MCF 10A (cell line): ENCODE results near the gene NR3C1. TPM values are rescaled to one million over a fixed set of nuclear protein-coding genes. Genes with fewer than 3 reads are reported as not detected.

Experiments
- Bru-seq: library from RNA; stranded (reverse); fragments of 400-500 nt; gene quantifications from one replicate; lab custom pipeline; 2021; lab: Mats Ljungman, UMichigan
- BruChase-seq, 2 experiments: library from RNA; stranded (reverse); fragments of 400-500 nt; gene quantifications; one replicate each; lab custom pipeline; 2021; lab: Mats Ljungman, UMichigan
- BruUV-seq: library from RNA; stranded (reverse); fragments of 400-500 nt; replicated peaks from 2 replicates; lab custom pipeline; 2021; lab: Mats Ljungman, UMichigan
- CTCF ChIA-PET: fragments of 300-600 bp; sonication (Branson Sonifier 250); formaldehyde crosslinking; extraction: SDS; loops from one replicate; lab custom pipeline; 2021; ENCODE audit warnings: antibody characterized with exemption, inconsistent platforms; lab: Yijun Ruan, JAX
- POLR2A ChIA-PET: fragments of 300-600, 350-650 bp; sonication (Branson Sonifier 250); formaldehyde crosslinking; extraction: SDS; loops from one replicate; lab custom pipeline; 2020; ENCODE audit warnings: antibody characterized with exemption, inconsistent platforms; lab: Yijun Ruan, JAX
- DNase-seq: peaks from one replicate; pipeline ENCODE4 v3.0.0-alpha.2; 2018; ENCODE audit not compliant: unreplicated experiment
- H3K27ac Mint-ChIP-seq: one replicate; pipeline ENCODE4 v1.8.0; 2022; ENCODE audit warnings: mild to moderate bottlenecking, low read depth, mixed read lengths; ENCODE audit not compliant: unreplicated experiment
- H3K27me3 Mint-ChIP-seq: one replicate; pipeline ENCODE4 v1.8.0; 2022; ENCODE audit warnings: mixed read lengths; ENCODE audit not compliant: insufficient read depth, unreplicated experiment
- H3K36me3 Mint-ChIP-seq: one replicate; pipeline ENCODE4 v1.8.0; 2022; ENCODE audit warnings: mild to moderate bottlenecking, moderate library complexity, mixed read lengths; ENCODE audit not compliant: insufficient read depth, unreplicated experiment
- H3K4me1 Mint-ChIP-seq: one replicate; pipeline ENCODE4 v1.8.0; 2022; ENCODE audit warnings: mixed read lengths; ENCODE audit not compliant: insufficient read depth, unreplicated experiment
- H3K4me3 Mint-ChIP-seq: one replicate; pipeline ENCODE4 v1.8.0; 2022; ENCODE audit warnings: mild to moderate bottlenecking, moderate library complexity, mixed read lengths; ENCODE audit not compliant: unreplicated experiment
- H3K9me3 Mint-ChIP-seq: one replicate; pipeline ENCODE4 v1.8.0; 2022; ENCODE audit warnings: mixed read lengths; ENCODE audit not compliant: unreplicated experiment
- intact Hi-C: fragments of 100-400 bp; cut with micrococcal nuclease; formaldehyde crosslinking; loops from 2 replicates; pipeline ENCODE4 v1.14.1; 2022
- long read RNA-seq: library from polyadenylated mRNA; stranded (forward); transcript quantifications from one replicate; pipeline ENCODE4 v2.0.0, GENCODE V29; 2022
- total RNA-seq: library from RNA; stranded (reverse); gene quantifications from 2 replicates; pipeline ENCODE4 v1.2.3, GENCODE V29; 2022
- TF ChIP-seq, protein P1 (sequence below): fragments of 200-600 bp; IDR thresholded peaks from one replicate; pipeline ENCODE4 v1.8.0; 2022; ENCODE audit warnings: antibody characterized with exemption, mild to moderate bottlenecking; ENCODE audit not compliant: unreplicated experiment

Gene NR3C1
- total RNA-seq (92.9 and 113 TPM in 2 replicates), Bru-seq, nascent RNA (percentile 96 among the genes with signal in this experiment), BruChase-seq, experiment 1, labeled RNA remaining after a 6-hour chase (percentile 86 among the genes with signal in this experiment), BruChase-seq, experiment 2, labeled RNA remaining after a 2-hour chase (percentile 90 among the genes with signal in this experiment)
- long read RNA-seq, full-length matches to known transcripts = 97 of 149 reads
- long read RNA-seq, partial matches to known transcripts = 22 of 149 reads
- long read RNA-seq, other reads (novel, unspliced or antisense) = 30 of 149 reads

DNA sequence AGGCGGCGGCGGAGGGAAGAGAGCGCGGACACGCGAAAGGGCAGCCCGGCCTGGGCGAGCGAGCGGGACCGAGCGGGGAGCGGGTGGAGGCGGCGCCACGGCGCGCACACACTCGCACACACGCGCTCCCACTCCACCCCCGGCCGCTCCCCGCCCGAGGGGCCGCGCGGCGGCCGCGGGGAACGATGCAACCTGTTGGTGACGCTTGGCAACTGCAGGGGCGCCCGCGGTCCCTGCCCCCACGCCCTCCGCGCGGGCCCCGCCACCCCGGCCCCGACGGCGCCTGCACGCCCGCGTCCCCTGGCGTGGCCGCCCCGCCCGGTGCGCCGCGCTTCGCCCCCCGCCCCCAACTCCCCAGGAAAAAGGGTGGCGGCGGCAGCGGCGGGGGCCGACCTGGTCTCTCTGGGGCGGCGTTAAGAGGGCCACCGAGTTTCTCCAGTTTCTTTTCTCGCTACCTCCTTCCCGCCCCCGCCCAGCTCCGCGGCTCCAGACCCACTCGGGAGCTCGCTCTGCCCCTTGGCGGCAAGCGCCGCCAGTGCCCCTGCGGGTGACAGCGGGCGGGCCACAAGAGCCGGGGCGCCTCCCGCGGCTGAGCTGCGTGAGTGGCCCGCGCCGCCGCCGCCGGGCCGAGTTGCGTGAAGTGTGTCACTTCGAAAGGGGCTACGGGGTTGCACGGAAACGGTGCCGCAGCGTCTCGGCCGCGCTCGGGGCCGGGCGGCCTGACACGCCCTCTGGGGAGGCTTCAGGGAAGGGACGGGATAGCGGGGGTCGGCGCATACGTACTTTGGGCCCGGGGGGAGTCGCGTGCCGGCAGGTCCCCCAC, at the start of gene NR3C1:
NR3C1 (minus strand) TSS at position 94 of the 823 bp plus-strand sequence. CDS start 2,847 bp downstream, outside the sequence.
- BruUV-seq = no TSS peak
- Mint-ChIP-seq H3K36me3 (peaks cover 22% of the 10 kb centered on the region), H3K27ac (peak within 1 kb of the TSS; percentile 99), H3K27me3 (no peaks in the 10 kb centered on the region), H3K4me3 (peak within 1 kb of the TSS; percentile 98), H3K9me3 (no peaks in the 10 kb centered on the region), H3K4me1 (peaks cover 29% of the 10 kb centered on the region)
- ChIA-PET POLR2A (interaction anchor here (0.6 to 7.3 kb wide), 71 partner anchors 9 to 1290 kb away, joined by 3 to 116 read pairs (median 5); partner anchors contain the start of genes KCTD16 and YIPF5), CTCF (interaction anchor here (0.6 to 3.0 kb wide), 60 partner anchors 10 to 1406 kb away, joined by 3 to 34 read pairs (median 4); no protein-coding TSS in a partner anchor)
- peak; percentile 86 for DNase-seq
- TF ChIP-seq, protein P1, sequence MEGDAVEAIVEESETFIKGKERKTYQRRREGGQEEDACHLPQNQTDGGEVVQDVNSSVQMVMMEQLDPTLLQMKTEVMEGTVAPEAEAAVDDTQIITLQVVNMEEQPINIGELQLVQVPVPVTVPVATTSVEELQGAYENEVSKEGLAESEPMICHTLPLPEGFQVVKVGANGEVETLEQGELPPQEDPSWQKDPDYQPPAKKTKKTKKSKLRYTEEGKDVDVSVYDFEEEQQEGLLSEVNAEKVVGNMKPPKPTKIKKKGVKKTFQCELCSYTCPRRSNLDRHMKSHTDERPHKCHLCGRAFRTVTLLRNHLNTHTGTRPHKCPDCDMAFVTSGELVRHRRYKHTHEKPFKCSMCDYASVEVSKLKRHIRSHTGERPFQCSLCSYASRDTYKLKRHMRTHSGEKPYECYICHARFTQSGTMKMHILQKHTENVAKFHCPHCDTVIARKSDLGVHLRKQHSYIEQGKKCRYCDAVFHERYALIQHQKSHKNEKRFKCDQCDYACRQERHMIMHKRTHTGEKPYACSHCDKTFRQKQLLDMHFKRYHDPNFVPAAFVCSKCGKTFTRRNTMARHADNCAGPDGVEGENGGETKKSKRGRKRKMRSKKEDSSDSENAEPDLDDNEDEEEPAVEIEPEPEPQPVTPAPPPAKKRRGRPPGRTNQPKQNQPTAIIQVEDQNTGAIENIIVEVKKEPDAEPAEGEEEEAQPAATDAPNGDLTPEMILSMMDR = peak; percentile 59
- intact Hi-C loops = loop anchor here (1.0 to 5.0 kb wide), 9 partner anchors 103 to 779 kb away; no protein-coding TSS in a partner anchor

DNA sequence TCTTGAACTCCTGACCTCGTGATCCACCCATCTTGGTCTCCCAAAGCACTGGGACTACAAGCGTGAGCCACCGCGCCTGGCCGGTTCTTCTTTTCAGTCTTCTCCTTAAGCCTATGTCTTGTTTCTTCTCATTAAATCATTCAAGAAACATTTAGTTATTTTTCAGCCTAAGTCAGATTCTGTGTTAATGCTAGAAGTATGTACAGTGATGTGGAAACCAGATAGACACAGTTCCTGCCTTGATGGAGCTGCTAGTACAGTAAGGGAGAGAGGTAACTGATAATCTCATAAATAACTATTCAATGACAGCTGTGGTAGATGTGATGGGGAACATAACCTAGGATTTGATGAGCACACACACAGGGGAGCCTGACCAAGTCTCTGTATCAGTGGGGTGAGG, 46.3 kb upstream of the NR3C1 start:
- BruUV-seq = no TSS peak
- no peaks in the 10 kb centered on the region for H3K4me1 Mint-ChIP-seq
- CTCF ChIA-PET = no interaction called here
- no peak for DNase-seq
- TF ChIP-seq, protein P1 = no peak
- H3K27ac Mint-ChIP-seq = no peak overlapping the region
- no peaks in the 10 kb centered on the region for H3K27me3 Mint-ChIP-seq
- H3K9me3 Mint-ChIP-seq = no peaks in the 10 kb centered on the region
- POLR2A ChIA-PET = interaction anchor here (0.6 to 1.1 kb wide), 2 partner anchors 42 to 111 kb away, joined by 3 to 4 read pairs; no protein-coding TSS in a partner anchor
- no peaks in the 10 kb centered on the region for H3K36me3 Mint-ChIP-seq
- no peak overlapping the region for H3K4me3 Mint-ChIP-seq
- intact Hi-C loops = no loop called here

DNA sequence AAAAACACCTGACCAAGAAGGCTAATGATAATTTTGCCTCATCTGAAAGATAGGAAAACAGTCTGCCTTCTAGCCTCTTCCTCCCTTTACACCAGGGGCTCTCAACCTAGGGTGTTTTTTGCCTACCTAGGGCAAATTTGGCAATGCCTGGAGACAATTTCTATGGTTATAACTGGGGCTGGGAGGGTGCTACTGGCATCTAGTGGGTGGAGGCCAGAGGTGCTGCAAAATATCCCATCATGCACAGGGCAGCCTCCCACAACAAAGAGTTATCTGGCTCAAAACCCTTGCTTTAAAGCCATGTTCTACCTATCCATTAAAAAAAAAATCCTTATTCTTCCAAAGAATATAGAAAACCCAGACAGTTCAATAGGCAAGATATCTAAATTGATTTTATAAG, 45.0 kb upstream of the NR3C1 start:
- intact Hi-C loops = no loop called here
- Mint-ChIP-seq H3K27me3 (no peaks in the 10 kb centered on the region), H3K9me3 (no peaks in the 10 kb centered on the region), H3K27ac (no peak overlapping the region), H3K4me1 (no peaks in the 10 kb centered on the region), H3K36me3 (no peaks in the 10 kb centered on the region), H3K4me3 (no peak overlapping the region)
- TF ChIP-seq, protein P1 = no peak
- ChIA-PET CTCF (no interaction called here), POLR2A (no interaction called here)
- no TSS peak for BruUV-seq
- DNase-seq = no peak

DNA sequence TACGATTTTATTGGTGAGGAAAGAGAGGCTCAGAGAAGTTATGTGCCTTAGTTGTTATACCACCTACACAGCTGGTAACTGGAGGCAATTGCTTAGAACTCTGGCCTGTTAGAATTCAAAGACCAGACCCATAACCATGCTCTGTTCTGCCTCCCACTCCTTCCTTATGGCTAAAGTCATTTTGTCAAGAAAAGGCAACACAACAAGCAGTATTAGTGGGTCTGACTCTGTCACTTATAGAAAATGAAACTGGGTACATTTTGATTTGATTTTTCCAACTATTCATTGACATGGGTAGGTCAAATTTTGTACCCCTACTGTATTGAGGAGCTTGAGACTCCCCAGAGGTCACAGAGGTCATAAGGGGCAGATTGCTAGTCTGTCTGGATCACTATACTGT, 44.5 kb upstream of the NR3C1 start:
- POLR2A ChIA-PET = no interaction called here
- intact Hi-C loops = no loop called here
- no peaks in the 10 kb centered on the region for H3K36me3 Mint-ChIP-seq
- H3K27ac Mint-ChIP-seq = no peak overlapping the region
- H3K4me3 Mint-ChIP-seq = no peak overlapping the region
- CTCF ChIA-PET = no interaction called here
- H3K4me1 Mint-ChIP-seq = no peaks in the 10 kb centered on the region
- DNase-seq = no peak
- TF ChIP-seq, protein P1 = no peak
- H3K27me3 Mint-ChIP-seq = no peaks in the 10 kb centered on the region
- H3K9me3 Mint-ChIP-seq = no peaks in the 10 kb centered on the region
- no TSS peak for BruUV-seq
